ENCODE results near the gene CCDC51. TPM values are rescaled to one million over a fixed set of nuclear protein-coding genes. Genes with fewer than 3 reads are reported as not detected.
A peak's percentile ranks its signal among the peaks of the same experiment; 100 is the strongest.

CCDC51 gene
- total RNA-seq, 1 experiment from 2014 or later, result 31.9 TPM

- ChIA-PET POLR2A (interaction anchor here (0.8 to 1.9 kb wide), 3 partner anchors 11 to 15 kb away, joined by 4 to 8 read pairs (median 5); partner anchors contain the start of genes CCDC51 and TMA7), CTCF (interaction anchor here (0.8 to 2.4 kb wide), 5 partner anchors 11 to 107 kb away, joined by 3 to 10 read pairs (median 6); partner anchors contain the start of genes CCDC51 and TMA7)
- Mint-ChIP-seq H3K9me3 (ENCODE audit: unreplicated experiment) (no peaks in the 10 kb centered on the region), H3K4me1 (ENCODE audit: insufficient read depth, unreplicated experiment) (peaks cover 16% of the 10 kb centered on the region), H3K4me3 (ENCODE audit: unreplicated experiment) (no peak overlapping the region), H3K27me3 (ENCODE audit: insufficient read depth, unreplicated experiment) (no peaks in the 10 kb centered on the region), H3K36me3 (ENCODE audit: insufficient read depth, unreplicated experiment) (peaks cover 52% of the 10 kb centered on the region), H3K27ac (ENCODE audit: low read depth, unreplicated experiment) (no peak overlapping the region)
- TF ChIP-seq, protein P1, sequence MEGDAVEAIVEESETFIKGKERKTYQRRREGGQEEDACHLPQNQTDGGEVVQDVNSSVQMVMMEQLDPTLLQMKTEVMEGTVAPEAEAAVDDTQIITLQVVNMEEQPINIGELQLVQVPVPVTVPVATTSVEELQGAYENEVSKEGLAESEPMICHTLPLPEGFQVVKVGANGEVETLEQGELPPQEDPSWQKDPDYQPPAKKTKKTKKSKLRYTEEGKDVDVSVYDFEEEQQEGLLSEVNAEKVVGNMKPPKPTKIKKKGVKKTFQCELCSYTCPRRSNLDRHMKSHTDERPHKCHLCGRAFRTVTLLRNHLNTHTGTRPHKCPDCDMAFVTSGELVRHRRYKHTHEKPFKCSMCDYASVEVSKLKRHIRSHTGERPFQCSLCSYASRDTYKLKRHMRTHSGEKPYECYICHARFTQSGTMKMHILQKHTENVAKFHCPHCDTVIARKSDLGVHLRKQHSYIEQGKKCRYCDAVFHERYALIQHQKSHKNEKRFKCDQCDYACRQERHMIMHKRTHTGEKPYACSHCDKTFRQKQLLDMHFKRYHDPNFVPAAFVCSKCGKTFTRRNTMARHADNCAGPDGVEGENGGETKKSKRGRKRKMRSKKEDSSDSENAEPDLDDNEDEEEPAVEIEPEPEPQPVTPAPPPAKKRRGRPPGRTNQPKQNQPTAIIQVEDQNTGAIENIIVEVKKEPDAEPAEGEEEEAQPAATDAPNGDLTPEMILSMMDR (IDR thresholded peaks at IDR 0.05; ENCODE audit: unreplicated experiment), result no peak
- intact Hi-C loops (cut with micrococcal nuclease), result no loop called here
- no peak for DNase-seq (ENCODE audit: unreplicated experiment)
- no TSS peak for BruUV-seq (replicated peaks)
Observed at GRCh38 chr3:48451270-48451669, 11.4 kb upstream of the CCDC51 start.

- intact Hi-C loops (cut with micrococcal nuclease), result loop anchor here (5.0 kb wide), 1 partner anchor 101 kb away; no protein-coding TSS in a partner anchor
- H3K9me3 Mint-ChIP-seq (ENCODE audit: unreplicated experiment), result no peaks in the 10 kb centered on the region
- CTCF ChIA-PET, result interaction anchor here (0.6 to 4.7 kb wide), 11 partner anchors 10 to 579 kb away, joined by 3 to 57 read pairs (median 3); no protein-coding TSS in a partner anchor
Observed at GRCh38 chr3:48446425-48447193, 6.7 kb upstream of the CCDC51 start, which contains the start of gene ATRIP. ATRIP (plus strand) TSS chr3:48446737; CDS start chr3:48446846, 109 bp downstream.

DNA sequence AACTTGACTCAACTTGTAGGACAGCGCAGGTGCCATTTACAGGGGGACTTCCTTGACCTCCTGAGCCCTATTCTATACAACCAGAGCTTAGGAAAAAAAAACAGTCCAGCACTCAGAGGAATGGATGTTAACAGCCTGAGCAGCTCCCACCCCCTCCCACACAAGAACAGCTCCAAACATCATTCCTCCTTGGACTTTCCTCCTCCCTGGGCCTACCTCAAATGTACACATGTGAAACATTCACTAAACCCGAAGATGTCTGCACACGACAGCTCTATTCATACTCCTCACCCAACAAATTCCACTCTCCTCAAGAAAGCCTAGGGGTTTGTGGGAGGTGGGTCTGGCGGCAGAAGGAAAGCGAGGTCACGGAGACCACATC lies 6.1 kb upstream of the CCDC51 start:
- no peak for DNase-seq (ENCODE audit: unreplicated experiment)
- TF ChIP-seq, protein P1 (IDR thresholded peaks at IDR 0.05; ENCODE audit: unreplicated experiment), result no peak
- Mint-ChIP-seq H3K27me3 (ENCODE audit: insufficient read depth, unreplicated experiment) (no peaks in the 10 kb centered on the region), H3K9me3 (ENCODE audit: unreplicated experiment) (no peaks in the 10 kb centered on the region), H3K27ac (ENCODE audit: low read depth, unreplicated experiment) (peak overlapping the region; percentile 73), H3K4me1 (ENCODE audit: insufficient read depth, unreplicated experiment) (peaks cover 25% of the 10 kb centered on the region), H3K4me3 (ENCODE audit: unreplicated experiment) (peak overlapping the region; percentile 96), H3K36me3 (ENCODE audit: insufficient read depth, unreplicated experiment) (peaks cover 54% of the 10 kb centered on the region)
- CTCF ChIA-PET, result interaction anchor here (0.7 to 4.7 kb wide), 9 partner anchors 9 to 580 kb away, joined by 3 to 57 read pairs (median 6); no protein-coding TSS in a partner anchor
- BruUV-seq (replicated peaks), result TSS peak; percentile 73
- POLR2A ChIA-PET, result interaction anchor here (0.6 to 6.0 kb wide), 31 partner anchors 10 to 583 kb away, joined by 3 to 61 read pairs (median 4); partner anchors contain the start of genes CDC25A, IMPDH2, IP6K2 and PFKFB4
- intact Hi-C loops (cut with micrococcal nuclease), result loop anchor here (5.0 kb wide), 1 partner anchor 101 kb away; no protein-coding TSS in a partner anchor

More at GRCh38 chr3:48446425-48447193, 6.7 kb upstream of the CCDC51 start, which contains the start of gene ATRIP:
- POLR2A ChIA-PET, result interaction anchor here (0.6 to 6.0 kb wide), 36 partner anchors 10 to 583 kb away, joined by 3 to 61 read pairs (median 4); partner anchors contain the start of genes CDC25A, IMPDH2, IP6K2 and PFKFB4
- peaks cover 25% of the 10 kb centered on the region for H3K4me1 Mint-ChIP-seq (ENCODE audit: insufficient read depth, unreplicated experiment)
- H3K4me3 Mint-ChIP-seq (ENCODE audit: unreplicated experiment), result peak within 1 kb of the TSS; percentile 96
- no TSS peak for BruUV-seq (replicated peaks)
- H3K36me3 Mint-ChIP-seq (ENCODE audit: insufficient read depth, unreplicated experiment), result peaks cover 52% of the 10 kb centered on the region
- H3K27me3 Mint-ChIP-seq (ENCODE audit: insufficient read depth, unreplicated experiment), result no peaks in the 10 kb centered on the region
- H3K27ac Mint-ChIP-seq (ENCODE audit: low read depth, unreplicated experiment), result peak within 1 kb of the TSS; percentile 73
- TF ChIP-seq, protein P1 (IDR thresholded peaks at IDR 0.05; ENCODE audit: unreplicated experiment), result no peak
- peak; percentile 87 for DNase-seq (ENCODE audit: unreplicated experiment)

Measured in MCF 10A (cell line).